ENCODE results near the gene INSIG1. TPM values are rescaled to one million over a fixed set of nuclear protein-coding genes. Genes with fewer than 3 reads are reported as not detected.

INSIG1 gene
- total and polyA plus RNA-seq, 4 donors, result 118 to 219 (median 193) TPM

- Histone ChIP-seq H3K4me1 (ENCODE audit: control insufficient read depth in 4 of 4, insufficient read depth in 4 of 4, low read length in 3 of 4) (peaks cover 0 to 1% (median 0%) of the 10 kb centered on the region in 4 donors), H3K36me3 (ENCODE audit: control insufficient read depth in 4 of 4, insufficient read depth in 3 of 4, low read depth in 1 of 4, low read length in 3 of 4) (no peaks in the 10 kb centered on the region), H3K4me3 (ENCODE audit: low read depth in 1 of 3, low read length in 3 of 3) (no peak overlapping the region), H3K9ac (ENCODE audit: low read depth in 1 of 2, low read length in 2 of 2) (no peak overlapping the region), H3K27ac (ENCODE audit: low read depth in 1 of 2, low read length in 2 of 2) (no peak overlapping the region), H3K27me3 (ENCODE audit: control insufficient read depth in 4 of 4, insufficient read depth in 4 of 4, low read length in 3 of 4) (no peaks in the 10 kb centered on the region), H3K9me3 (ENCODE audit: control insufficient read depth in 4 of 4, low read length in 3 of 4) (no peaks in the 10 kb centered on the region)
- 84% methylated on average over 17 of the region's 17 CpGs for WGBS
- no peak for DNase-seq (ENCODE audit: low spot score)
- TF ChIP-seq YY1 (IDR thresholded peaks at IDR 0.05) (no peak), NR2F2 (IDR thresholded peaks at IDR 0.05) (no peak), TAF1 (conservative IDR thresholded peaks at IDR 0.05) (no peak), JUND (IDR thresholded peaks at IDR 0.05) (no peak), GABPA (IDR thresholded peaks at IDR 0.05 in 1 of 2, conservative IDR thresholded peaks at IDR 0.05 in 1 of 2) (no peak), ATF3 (IDR thresholded peaks at IDR 0.05) (no peak), HNF4A (conservative IDR thresholded peaks at IDR 0.05) (no peak), REST (IDR thresholded peaks at IDR 0.05) (no peak), HNF4G (IDR thresholded peaks at IDR 0.05) (no peak), SP1 (IDR thresholded peaks at IDR 0.05) (no peak), EGR1 (IDR thresholded peaks at IDR 0.05; ENCODE audit: low read depth in 2 of 2) (no peak)
These were observed 41.8 kb downstream of the INSIG1 start for GRCh38 chr7:155339474-155339873.

- WGBS, result 85% methylated on average over 14 of the region's 14 CpGs
- Histone ChIP-seq H3K36me3 (ENCODE audit: control insufficient read depth in 4 of 4, insufficient read depth in 3 of 4, low read depth in 1 of 4, low read length in 3 of 4) (no peaks in the 10 kb centered on the region), H3K27me3 (ENCODE audit: control insufficient read depth in 4 of 4, insufficient read depth in 4 of 4, low read length in 3 of 4) (no peaks in the 10 kb centered on the region), H3K27ac (ENCODE audit: low read depth in 1 of 2, low read length in 2 of 2) (no peak overlapping the region), H3K9ac (ENCODE audit: low read depth in 1 of 2, low read length in 2 of 2) (no peak overlapping the region), H3K9me3 (ENCODE audit: control insufficient read depth in 4 of 4, low read length in 3 of 4) (no peaks in the 10 kb centered on the region), H3K4me1 (ENCODE audit: control insufficient read depth in 4 of 4, insufficient read depth in 4 of 4, low read length in 3 of 4) (peaks cover 0 to 3% (median 2%) of the 10 kb centered on the region in 4 donors), H3K4me3 (ENCODE audit: low read depth in 1 of 3, low read length in 3 of 3) (no peak overlapping the region)
- no peak for TF ChIP-seq RAD21 (IDR thresholded peaks at IDR 0.05)
- TF ChIP-seq FOXA1 (IDR thresholded peaks at IDR 0.05), result no peak
- TF ChIP-seq REST (IDR thresholded peaks at IDR 0.05), result no peak
- no peak for TF ChIP-seq ATF3 (IDR thresholded peaks at IDR 0.05)
- TF ChIP-seq HNF4G (IDR thresholded peaks at IDR 0.05), result no peak
- TF ChIP-seq MAX (IDR thresholded peaks at IDR 0.05), result no peak
- no peak for TF ChIP-seq EGR1 (IDR thresholded peaks at IDR 0.05; ENCODE audit: low read depth in 2 of 2)
- no peak for TF ChIP-seq YY1 (IDR thresholded peaks at IDR 0.05)
- TF ChIP-seq CTCF (IDR thresholded peaks at IDR 0.05; ENCODE audit: low read depth, low read length, missing input control), result no peak
- TF ChIP-seq FOXA2 (IDR thresholded peaks at IDR 0.05), result no peak
- no peak for TF ChIP-seq GABPA (IDR thresholded peaks at IDR 0.05 in 1 of 2, conservative IDR thresholded peaks at IDR 0.05 in 1 of 2)
- no peak for TF ChIP-seq ZBTB33 (IDR thresholded peaks at IDR 0.05)
- no peak for TF ChIP-seq HNF4A (conservative IDR thresholded peaks at IDR 0.05)
- TF ChIP-seq JUND (IDR thresholded peaks at IDR 0.05), result no peak
- no peak for TF ChIP-seq SP1 (IDR thresholded peaks at IDR 0.05)
- DNase-seq (ENCODE audit: low spot score), result no peak
These were observed 42.4 kb downstream of the INSIG1 start for GRCh38 chr7:155340071-155340531.

Measured in liver (tissue), 9 donors.